HG03159 (cell line): ENCODE data around the gene IQGAP1.
"Not testable (repeated sequence)": the region's sequence is repeated elsewhere in the genome, so short reads cannot be mapped to it uniquely, and the experiment has no call there.

ENCODE experiments used
- ATAC-seq: cut with Tn5 transposase; IDR thresholded peaks from one replicate; pipeline ENCODE4 v1.9.1; 2021; ENCODE audit warnings: mild to moderate bottlenecking, moderate library complexity; ENCODE audit not compliant: unreplicated experiment

The IQGAP1 gene

GRCh38 chr15:90482124-90483011 is 94.3 kb downstream of the IQGAP1 start:
- ATAC-seq, result no peak

GRCh38 chr15:90483012-90483307 is 94.9 kb downstream of the IQGAP1 start:
- ATAC-seq, result no peak

- no peak for ATAC-seq
These were observed 95.6 kb downstream of the IQGAP1 start for GRCh38 chr15:90483637-90484036.

GRCh38 chr15:90487186-90487585 is 99.1 kb downstream of the IQGAP1 start:
- ATAC-seq, result no peak

GRCh38 chr15:90489514-90489913 is 101.5 kb downstream of the IQGAP1 start:
- ATAC-seq, result no peak

- no peak for ATAC-seq
These were observed 101.9 kb downstream of the IQGAP1 start for GRCh38 chr15:90489944-90490343.

GRCh38 chr15:90493647-90494046 is 105.6 kb downstream of the IQGAP1 start:
- no peak for ATAC-seq

GRCh38 chr15:90495067-90495466 is 107.0 kb downstream of the IQGAP1 start:
- ATAC-seq, result no peak

GRCh38 chr15:90496791-90497190 is 108.7 kb downstream of the IQGAP1 start:
- no peak for ATAC-seq

GRCh38 chr15:90497376-90497775 is 109.3 kb downstream of the IQGAP1 start:
- no peak for ATAC-seq

- ATAC-seq, result no peak
These were observed 109.9 kb downstream of the IQGAP1 start for GRCh38 chr15:90497912-90498311.

- ATAC-seq, result no peak
These were observed 112.1 kb downstream of the IQGAP1 start for GRCh38 chr15:90500171-90500570.

- ATAC-seq, result no peak
These were observed 113.9 kb downstream of the IQGAP1 start for GRCh38 chr15:90501898-90502297.

- not testable (repeated sequence) for ATAC-seq
These were observed 122.7 kb downstream of the IQGAP1 start for GRCh38 chr15:90510781-90511180.

GRCh38 chr15:90511211-90511618 is 123.2 kb downstream of the IQGAP1 start:
- not testable (repeated sequence) for ATAC-seq

- no peak for ATAC-seq
These were observed 124.2 kb downstream of the IQGAP1 start for GRCh38 chr15:90512276-90512675.

GRCh38 chr15:90512981-90513380 is 124.9 kb downstream of the IQGAP1 start:
- no peak for ATAC-seq

GRCh38 chr15:90513448-90513847 is 125.4 kb downstream of the IQGAP1 start:
- ATAC-seq, result no peak

GRCh38 chr15:90513893-90514292 is 125.9 kb downstream of the IQGAP1 start:
- ATAC-seq, result not testable (repeated sequence)

GRCh38 chr15:90519688-90520087 is 131.6 kb downstream of the IQGAP1 start:
- ATAC-seq, result no peak

- no peak for ATAC-seq
These were observed 132.3 kb downstream of the IQGAP1 start for GRCh38 chr15:90520365-90520764.

GRCh38 chr15:90523373-90523772 is 135.3 kb downstream of the IQGAP1 start:
- no peak for ATAC-seq
